Chondrocyte (in vitro differentiated cells): ENCODE results near the gene TSNAX. TPM values are rescaled to one million over a fixed set of nuclear protein-coding genes. Genes with fewer than 3 reads are reported as not detected.
A peak's percentile ranks its signal among the peaks of the same experiment; 100 is the strongest.

Experiments used
- DNase-seq: peaks from one replicate; pipeline ENCODE4 v3.0.0; 2021; ENCODE audit warnings: mixed read lengths, low spot score
- H3K27ac Mint-ChIP-seq: one replicate; pipeline ENCODE4 v1.8.0; 2021; ENCODE audit warnings: mild to moderate bottlenecking, moderate library complexity, mixed read lengths; ENCODE audit not compliant: unreplicated experiment
- H3K27me3 Mint-ChIP-seq: 2 replicates; pipeline ENCODE4 v1.8.0; 2021; ENCODE audit warnings: low read depth, mixed read lengths
- H3K36me3 Mint-ChIP-seq: 2 replicates; pipeline ENCODE4 v1.8.0; 2021; ENCODE audit warnings: low read depth, mixed read lengths
- H3K4me1 Mint-ChIP-seq: 2 replicates; pipeline ENCODE4 v1.8.0; 2021; ENCODE audit warnings: low read depth, mild to moderate bottlenecking, mixed read lengths
- H3K4me3 Mint-ChIP-seq: one replicate; pipeline ENCODE4 v1.8.0; 2021; ENCODE audit warnings: mild to moderate bottlenecking, moderate library complexity, mixed read lengths; ENCODE audit not compliant: unreplicated experiment
- H3K9me3 Mint-ChIP-seq: 2 replicates; pipeline ENCODE4 v1.8.0; 2021; ENCODE audit warnings: low read depth, mixed read lengths
- CTCF ChIP-seq: fragments of 200-600 bp; sonication (generic); IDR thresholded peaks from 2 replicates; pipeline ENCODE4 v1.5.0; 2021; ENCODE audit warnings: antibody characterized with exemption, mild to moderate bottlenecking, moderate library complexity
- long read RNA-seq: library from polyadenylated mRNA; stranded (forward); transcript quantifications from one replicate; pipeline ENCODE4 v2.0.0, GENCODE V29; 2021
- total RNA-seq: library from RNA; stranded (reverse); gene quantifications from 3 replicates; pipeline ENCODE4 v1.2.1, GENCODE V29; 2021

The TSNAX gene
- 32.3 to 40.5 TPM (median 36.8 TPM) in 3 replicates for total RNA-seq
- long read RNA-seq, transcript TSNAX-201 (6 exons, 2,650 nt), result major isoform, 59 of 66 reads
- long read RNA-seq, partial matches to known transcripts, result 3 of 66 reads
- long read RNA-seq, other reads (novel, unspliced or antisense), result 4 of 66 reads

- Mint-ChIP-seq H3K4me1 (peaks cover 31% of the 10 kb centered on the region), H3K27me3 (no peaks in the 10 kb centered on the region), H3K9me3 (no peaks in the 10 kb centered on the region), H3K27ac (peak within 1 kb of the TSS; percentile 100), H3K36me3 (peaks cover 3% of the 10 kb centered on the region), H3K4me3 (peak within 1 kb of the TSS; percentile 95)
- peak; percentile 98 for DNase-seq
- peak; percentile 4 for TF ChIP-seq CTCF
Observed at GRCh38 chr1:231528172-231529029, at the start of gene TSNAX. TSS of gene TSNAX (plus strand) at chr1:231528669. CDS start at chr1:231528811, 142 bp downstream.

- no peak for TF ChIP-seq CTCF
- Mint-ChIP-seq H3K9me3 (no peaks in the 10 kb centered on the region), H3K27ac (no peak overlapping the region), H3K4me3 (no peak overlapping the region), H3K27me3 (peaks cover 5% of the 10 kb centered on the region), H3K4me1 (no peaks in the 10 kb centered on the region), H3K36me3 (no peaks in the 10 kb centered on the region)
- no peak for DNase-seq
Observed at GRCh38 chr1:231478811-231479210, 49.7 kb upstream of the TSNAX start.

GRCh38 chr1:231480008-231480407 lies 48.5 kb upstream of the TSNAX start:
- H3K27me3 Mint-ChIP-seq, result no peaks in the 10 kb centered on the region
- H3K27ac Mint-ChIP-seq, result no peak overlapping the region
- H3K4me1 Mint-ChIP-seq, result no peaks in the 10 kb centered on the region
- H3K4me3 Mint-ChIP-seq, result no peak overlapping the region
- DNase-seq, result no peak
- no peak for TF ChIP-seq CTCF
- H3K36me3 Mint-ChIP-seq, result no peaks in the 10 kb centered on the region
- no peaks in the 10 kb centered on the region for H3K9me3 Mint-ChIP-seq

GRCh38 chr1:231481289-231481688 lies 47.2 kb upstream of the TSNAX start:
- H3K4me3 Mint-ChIP-seq, result no peak overlapping the region
- no peak for TF ChIP-seq CTCF
- H3K27ac Mint-ChIP-seq, result no peak overlapping the region
- no peaks in the 10 kb centered on the region for H3K9me3 Mint-ChIP-seq
- no peak for DNase-seq
- H3K27me3 Mint-ChIP-seq, result no peaks in the 10 kb centered on the region
- no peaks in the 10 kb centered on the region for H3K4me1 Mint-ChIP-seq
- H3K36me3 Mint-ChIP-seq, result no peaks in the 10 kb centered on the region

- Mint-ChIP-seq H3K27me3 (no peaks in the 10 kb centered on the region), H3K9me3 (no peaks in the 10 kb centered on the region), H3K27ac (no peak overlapping the region), H3K4me1 (no peaks in the 10 kb centered on the region), H3K36me3 (no peaks in the 10 kb centered on the region), H3K4me3 (no peak overlapping the region)
- DNase-seq, result no peak
- TF ChIP-seq CTCF, result no peak
Observed at GRCh38 chr1:231485029-231485784, 43.3 kb upstream of the TSNAX start.
